GOT3 (cell line): Measurements from ENCODE around the gene CACNB3.

Experiments used
- DNase-seq: peaks from one replicate; lab custom pipeline; 2025; ENCODE audit warnings: mixed read lengths; lab: John Stamatoyannopoulos, UW

CACNB3 gene

DNA sequence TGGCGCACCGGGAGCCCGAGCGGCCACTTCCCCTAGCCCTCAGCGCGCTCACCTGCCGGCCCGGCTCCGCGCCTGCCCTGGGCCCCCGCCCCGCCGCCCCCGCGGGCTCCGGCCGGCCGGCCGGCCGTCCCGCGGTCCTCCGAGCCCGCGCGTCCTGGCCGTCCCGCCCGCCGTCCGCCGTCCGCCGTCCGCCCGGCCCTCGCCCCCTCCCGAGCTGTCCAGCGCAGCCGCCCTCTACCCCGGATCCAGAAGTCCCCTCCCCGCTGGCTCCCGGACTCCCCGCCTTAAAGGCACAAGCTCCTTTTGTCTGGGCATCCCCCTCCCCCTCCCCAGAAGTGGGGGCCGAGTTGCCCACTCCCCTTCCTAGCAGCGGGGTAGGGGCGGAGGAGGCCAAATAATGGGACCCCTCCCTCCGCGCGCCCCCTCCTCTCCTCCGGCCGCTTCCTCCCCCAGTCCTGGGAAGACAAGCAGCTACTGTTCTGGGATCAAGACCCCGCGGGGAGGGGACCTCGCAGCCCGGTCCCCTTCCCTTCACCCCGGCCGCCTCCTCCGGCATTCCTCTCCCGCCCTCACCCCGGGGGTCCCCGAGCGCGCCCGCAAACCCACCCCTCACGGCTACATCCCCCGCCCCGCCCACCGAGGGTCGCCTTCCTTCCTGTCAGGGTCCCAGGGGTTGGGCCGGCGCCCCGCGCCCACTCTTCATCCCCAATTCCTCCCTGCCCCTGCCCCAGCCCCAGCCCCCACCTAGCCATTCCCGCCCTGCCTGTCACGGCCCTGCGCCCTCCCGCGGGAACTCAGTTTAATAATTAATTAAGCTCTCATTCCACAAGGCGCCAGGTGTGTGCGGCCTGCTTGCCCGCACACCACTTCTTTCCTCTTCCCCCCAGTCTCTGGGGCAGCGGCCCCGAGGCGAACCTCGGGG, 29.2 kb upstream of the CACNB3 start, which contains the start of gene ADCY6:
ADCY6 (minus strand) TSS at position 236 of the 922 bp plus-strand sequence. CDS start 5,655 bp downstream, outside the sequence.
- no peak for DNase-seq

DNA sequence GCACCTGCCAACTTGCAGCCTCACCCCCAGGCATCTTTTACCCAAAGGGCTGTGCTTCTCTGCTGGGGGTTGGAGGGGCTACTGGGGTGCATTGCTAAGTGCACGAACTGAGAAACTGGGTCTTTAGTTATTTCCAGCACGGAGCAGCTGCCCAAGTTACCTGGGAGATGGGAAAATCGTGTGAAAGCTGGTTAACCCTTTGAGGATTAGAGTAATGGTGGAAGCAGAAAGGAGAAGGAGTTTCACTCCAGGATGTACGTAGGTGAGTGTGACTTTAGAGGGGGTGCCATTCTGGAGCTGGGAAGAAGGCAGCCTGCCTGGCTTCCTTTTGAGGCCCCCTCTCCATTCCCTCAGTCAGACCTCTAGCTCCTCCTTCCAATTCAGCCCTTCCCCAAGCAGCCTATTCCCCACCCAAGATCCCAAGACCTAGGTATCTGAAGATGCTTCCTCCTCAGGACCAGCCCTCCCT, 28.4 kb upstream of the CACNB3 start:
- DNase-seq, result no peak

GRCh38 chr12:48793696-48794095, 24.6 kb upstream of the CACNB3 start:
- no peak for DNase-seq

DNA sequence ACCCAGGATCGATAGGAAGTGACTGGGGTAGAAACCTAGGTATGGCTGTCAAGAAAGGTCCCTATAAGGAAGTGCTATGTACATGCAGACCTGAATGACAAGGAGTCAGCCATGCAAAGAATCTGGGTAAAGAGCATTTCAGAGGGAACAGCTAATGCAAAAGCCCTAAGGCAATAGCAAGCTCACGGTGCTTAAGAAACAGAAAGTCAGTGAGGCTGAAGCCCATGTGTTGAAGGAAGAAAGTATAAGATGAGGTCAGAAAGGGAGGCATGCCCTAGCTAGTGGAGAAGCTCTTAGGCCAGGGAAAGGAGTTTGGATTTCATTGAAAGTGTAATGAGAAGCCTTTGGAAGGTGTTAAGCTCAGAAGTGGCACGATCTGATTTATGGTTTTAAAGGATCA, 23.4 kb upstream of the CACNB3 start:
- DNase-seq, result no peak

DNA sequence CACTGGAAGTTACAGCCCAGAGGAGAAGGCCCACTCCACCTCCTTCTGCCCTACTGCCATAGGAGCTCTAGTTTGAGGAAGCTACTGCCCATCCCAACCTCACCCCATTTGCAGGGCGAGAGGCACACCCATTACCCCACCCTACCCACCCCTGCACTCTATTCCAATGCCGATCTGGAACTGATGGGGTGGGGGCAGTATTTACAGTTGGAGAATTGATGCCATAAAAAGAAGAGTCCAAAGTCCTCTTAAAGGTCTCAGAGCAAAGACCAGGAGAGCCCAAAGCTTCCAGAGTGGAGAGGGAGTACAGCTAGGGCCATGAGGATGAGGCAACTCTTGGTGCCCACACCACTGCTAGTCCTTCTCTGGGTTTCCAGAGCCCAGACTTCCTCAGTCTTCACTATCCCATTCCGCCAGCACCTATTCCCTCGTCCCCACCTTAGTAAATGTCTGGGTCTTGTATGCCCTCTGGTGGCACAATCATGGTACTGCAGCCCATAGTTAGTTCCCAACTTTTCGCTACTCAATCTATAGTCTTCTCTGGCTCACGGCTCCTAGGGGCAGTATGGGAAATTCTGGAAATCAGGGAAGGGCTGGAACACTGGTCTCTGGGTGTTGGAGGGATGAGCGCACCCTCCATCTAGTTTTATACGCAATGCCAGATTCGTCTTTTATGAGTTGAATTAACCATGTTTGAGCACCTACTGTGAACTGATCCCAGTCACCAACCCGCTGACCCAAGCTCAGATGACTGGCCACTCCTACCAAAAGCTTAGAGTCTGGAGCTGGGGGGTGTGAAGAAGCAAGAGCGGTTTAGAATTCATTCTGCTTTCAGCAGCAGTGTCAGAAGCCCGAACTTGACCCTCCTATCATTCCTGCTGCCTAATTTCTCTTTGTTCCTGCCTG, 22.5 kb upstream of the CACNB3 start:
- no peak for DNase-seq

- no peak for DNase-seq
Observed at GRCh38 chr12:48796976-48797375, 21.3 kb upstream of the CACNB3 start.

DNA sequence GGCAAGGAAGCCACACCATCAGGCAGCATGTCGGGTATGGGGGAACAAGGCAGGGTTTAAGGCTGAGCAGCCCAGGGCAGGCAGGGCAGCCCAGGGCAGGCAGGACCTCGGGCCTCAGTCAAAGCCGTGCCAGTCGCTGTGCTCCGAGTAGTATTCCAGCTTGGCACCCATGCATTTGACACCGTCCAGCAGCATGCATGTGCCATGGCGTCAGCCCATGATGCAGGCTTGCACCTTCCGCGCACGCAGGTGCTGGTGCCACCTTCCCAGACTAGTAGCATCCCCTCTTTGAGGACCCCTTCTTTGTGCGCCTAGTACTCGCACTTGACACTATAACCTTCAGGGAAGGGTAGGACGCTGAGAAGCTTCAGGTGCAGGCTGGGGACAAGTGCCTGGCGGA, 17.8 kb upstream of the CACNB3 start:
- no peak for DNase-seq

- no peak for DNase-seq
Observed at GRCh38 chr12:48800971-48801370, 17.3 kb upstream of the CACNB3 start.

GRCh38 chr12:48803675-48804074, 14.6 kb upstream of the CACNB3 start:
- no peak for DNase-seq

- no peak for DNase-seq
Observed at GRCh38 chr12:48807981-48808380, 10.3 kb upstream of the CACNB3 start.

DNA sequence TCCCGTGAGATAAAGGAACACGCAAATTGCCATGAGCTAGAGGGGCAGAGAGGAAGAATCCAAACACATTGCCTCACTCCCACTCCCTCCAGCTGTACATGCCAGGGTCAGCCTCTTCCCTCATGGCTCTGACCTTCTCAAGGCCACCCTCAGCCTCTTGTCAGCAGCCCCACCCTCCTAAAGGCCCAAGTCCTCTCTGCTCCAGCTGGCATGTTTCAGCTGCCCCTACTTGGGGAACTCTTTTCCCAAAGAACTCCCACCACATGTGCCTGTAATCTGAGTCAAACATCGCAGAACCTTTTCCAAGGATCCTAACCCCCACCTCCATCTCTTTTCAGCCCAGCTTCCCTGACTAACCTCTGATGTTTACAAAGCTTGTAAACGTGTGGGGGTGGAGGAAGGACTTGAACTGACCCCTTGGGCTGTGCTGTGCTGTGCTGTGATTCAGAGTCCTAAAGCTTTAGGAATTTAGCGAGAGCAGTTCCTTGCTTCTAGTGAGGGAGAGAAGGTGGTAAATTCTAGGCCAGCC, 7.3 kb upstream of the CACNB3 start:
- no peak for DNase-seq

DNA sequence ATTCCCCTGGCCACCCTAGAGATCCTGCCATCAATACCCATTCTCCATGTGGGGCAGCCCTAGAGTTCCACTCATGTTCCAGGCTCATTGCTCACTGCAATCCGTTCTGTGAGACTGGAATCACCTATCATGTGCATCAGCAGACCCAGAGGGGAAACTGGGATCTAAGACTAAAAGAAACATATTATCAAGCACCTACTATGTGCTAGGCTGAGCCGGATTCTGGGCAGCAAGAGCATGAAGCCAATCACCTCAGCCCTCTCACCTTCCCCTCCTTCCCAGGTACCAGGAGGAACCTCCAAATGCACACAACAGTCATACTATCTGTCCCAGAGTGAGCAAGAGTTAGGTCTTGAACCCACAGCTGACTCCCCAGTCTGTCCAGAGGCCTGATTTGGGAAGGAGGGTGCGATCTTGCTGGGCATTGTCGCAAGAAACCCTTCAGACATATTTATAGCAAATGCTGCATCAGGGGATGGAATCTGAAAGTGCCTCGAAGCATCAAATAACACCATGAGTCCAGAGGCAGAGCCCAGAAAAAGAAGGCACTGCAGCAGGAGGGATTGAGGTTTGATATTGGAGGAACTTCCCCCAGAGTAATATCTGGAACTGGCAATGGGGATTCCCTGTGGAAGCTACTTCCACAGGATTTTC, 6.7 kb upstream of the CACNB3 start:
- no peak for DNase-seq

- no peak for DNase-seq
Observed at GRCh38 chr12:48812389-48812788, 5.9 kb upstream of the CACNB3 start.

- no peak for DNase-seq
Observed at GRCh38 chr12:48813465-48814261, 4.6 kb upstream of the CACNB3 start.

GRCh38 chr12:48814262-48815125, 3.8 kb upstream of the CACNB3 start:
- peak; percentile 31 for DNase-seq

DNA sequence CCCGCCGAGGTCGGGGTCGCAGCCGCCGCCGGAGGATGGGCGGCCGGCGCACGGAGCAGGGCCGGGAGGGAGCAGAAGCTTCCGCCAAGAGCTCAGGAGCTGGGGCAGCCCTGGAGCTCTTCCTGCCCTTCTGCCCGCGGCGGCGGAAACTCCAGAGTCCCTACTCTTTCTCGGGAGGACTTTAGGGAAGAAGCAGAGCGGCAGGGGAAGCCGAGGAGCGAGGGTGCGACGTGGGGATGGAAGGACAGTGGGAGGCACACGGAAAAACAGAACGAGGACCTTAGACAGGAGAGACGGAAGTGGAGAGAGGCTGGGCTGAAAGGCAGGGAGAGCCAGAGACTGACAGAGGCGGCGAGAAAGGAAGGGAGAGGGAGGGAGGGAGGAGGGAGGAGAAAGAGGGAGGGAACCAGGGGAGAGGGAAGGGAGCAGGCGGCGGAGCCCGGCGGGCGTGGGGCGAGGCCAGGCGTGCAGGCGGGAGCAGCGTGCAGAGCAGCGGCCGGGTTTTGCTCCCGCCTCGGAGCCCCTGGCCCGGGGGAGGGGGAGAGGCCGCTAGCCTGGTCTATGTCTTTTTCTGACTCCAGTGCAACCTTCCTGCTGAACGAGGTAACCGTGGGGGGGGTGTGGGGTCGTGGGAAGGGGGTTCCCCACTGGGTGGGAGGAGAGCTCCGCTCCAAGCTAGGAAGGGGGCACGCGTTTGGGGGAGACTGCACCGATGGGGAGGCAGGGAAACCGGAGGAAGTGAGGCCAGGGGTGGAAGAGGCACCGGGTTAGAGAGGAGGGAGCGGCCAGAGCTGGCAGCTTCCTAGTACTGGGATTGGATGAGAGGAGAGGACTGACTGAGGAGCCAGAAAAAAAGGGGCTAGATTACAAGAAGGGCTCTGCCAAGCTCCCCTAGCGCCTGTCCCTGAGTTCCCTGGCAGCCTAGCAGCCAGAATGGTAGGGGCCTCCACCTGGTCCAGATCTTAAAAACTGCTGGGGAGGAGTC, 2.9 kb upstream of the CACNB3 start:
- DNase-seq, result no peak

- DNase-seq, result no peak
Observed at GRCh38 chr12:48816143-48816854, 2.0 kb upstream of the CACNB3 start.
